DOHH2 (cell line): ENCODE results near the gene ARL6IP5.

Experiments
- H3F3A ChIP-seq: fragments of 200-600 bp; sonication (generic), shearing (Covaris generic); 2 replicates; pipeline ENCODE4 v1.6.0; 2016; ENCODE audit warnings: antibody characterized with exemption, mild to moderate bottlenecking; ENCODE audit not compliant: control insufficient read depth, insufficient read depth
- H3K27ac ChIP-seq: fragments of 200-600 bp; sonication (generic); 2 replicates; pipeline ENCODE4 v1.5.1; 2014; ENCODE audit warnings: low read depth, mild to moderate bottlenecking, low read length, moderate library complexity
- H3K27me3 ChIP-seq: fragments of 200-600 bp; sonication (generic); 2 replicates; pipeline ENCODE4 v1.6.1; 2014; ENCODE audit warnings: mild to moderate bottlenecking, low read length, mixed read lengths; ENCODE audit not compliant: control insufficient read depth
- H3K36me3 ChIP-seq: fragments of 200-600 bp; sonication (generic); 2 replicates; pipeline ENCODE4 v1.6.1; 2014; ENCODE audit warnings: mild to moderate bottlenecking, low read length, moderate library complexity, mixed read lengths; ENCODE audit not compliant: control insufficient read depth
- H3K4me1 ChIP-seq: fragments of 200-600 bp; sonication (generic); 2 replicates; pipeline ENCODE4 v1.6.1; 2014; ENCODE audit warnings: mild to moderate bottlenecking, low read length, mixed read lengths; ENCODE audit not compliant: control insufficient read depth
- H3K4me2 ChIP-seq: fragments of 200-600 bp; sonication (generic); 2 replicates; pipeline ENCODE4 v1.6.0; 2014; ENCODE audit warnings: mild to moderate bottlenecking, low read length, moderate library complexity
- H3K4me3 ChIP-seq: fragments of 200-600 bp; sonication (generic); 2 replicates; pipeline ENCODE4 v1.5.1; 2014; ENCODE audit warnings: mild to moderate bottlenecking, low read length, mixed read lengths
- H3K79me2 ChIP-seq: fragments of 200-600 bp; sonication (generic); 2 replicates; pipeline ENCODE4 v1.6.1; 2014; ENCODE audit warnings: mild to moderate bottlenecking, low read length, mixed read lengths; ENCODE audit not compliant: control insufficient read depth
- H3K9me2 ChIP-seq: fragments of 200-600 bp; sonication (generic); replicated peaks from 2 replicates; pipeline ENCODE4 v1.6.1; 2014; ENCODE audit warnings: mild to moderate bottlenecking, low read length, mixed read lengths; ENCODE audit not compliant: control insufficient read depth
- H3K9me3 ChIP-seq: fragments of 200-600 bp; sonication (generic); 2 replicates; pipeline ENCODE4 v1.6.1; 2014; ENCODE audit warnings: antibody characterized with exemption, low read length, mixed read lengths; ENCODE audit not compliant: control insufficient read depth, insufficient read depth
- H4K20me1 ChIP-seq: fragments of 200-600 bp; sonication (generic); 2 replicates; pipeline ENCODE4 v1.6.0; 2014; ENCODE audit warnings: low read depth, mild to moderate bottlenecking, antibody characterized with exemption, low read length, moderate library complexity; ENCODE audit not compliant: control insufficient read depth, insufficient read depth
- EZH2phosphoT487 ChIP-seq: fragments of 200-600 bp; sonication (generic); IDR thresholded peaks from 2 replicates; pipeline ENCODE4 v1.6.1; 2017; ENCODE audit warnings: borderline replicate concordance, mild to moderate bottlenecking, antibody characterized with exemption, low read length, moderate library complexity, mixed read lengths
- TF ChIP-seq, protein P1 (sequence below): fragments of 200-600 bp; sonication (generic); IDR thresholded peaks from one replicate; pipeline ENCODE4 v1.5.1; 2014; ENCODE audit warnings: antibody characterized with exemption, mild to moderate bottlenecking, low read depth, low read length; ENCODE audit not compliant: poor library complexity, severe bottlenecking

ARL6IP5 gene

DNA sequence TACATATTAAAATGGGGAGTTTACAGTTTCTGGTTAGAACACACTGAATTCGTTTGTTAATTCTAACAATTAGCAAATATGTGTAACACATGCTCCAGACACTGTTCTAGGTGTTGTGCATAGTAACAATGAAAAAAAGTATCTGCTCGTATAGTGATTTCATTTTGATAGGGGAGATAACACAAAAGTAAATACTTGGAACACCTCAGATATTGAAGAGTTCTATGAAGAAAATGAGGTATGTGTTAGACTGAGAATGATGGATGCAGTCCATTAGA lies 25.9 kb upstream of the ARL6IP5 start:
- Histone ChIP-seq H3F3A (peaks cover 11% of the 10 kb centered on the region), H3K9me3 (no peaks in the 10 kb centered on the region), H3K4me3 (peak overlapping the region; percentile 24), H3K79me2 (no peaks in the 10 kb centered on the region), H3K4me1 (peaks cover 20% of the 10 kb centered on the region), H3K4me2 (peak overlapping the region; percentile 64), H4K20me1 (no peaks in the 10 kb centered on the region), H3K9me2 (no peaks in the 10 kb centered on the region), H3K27ac (peak overlapping the region; percentile 65), H3K27me3 (no peaks in the 10 kb centered on the region), H3K36me3 (peaks cover 88% of the 10 kb centered on the region)
- TF ChIP-seq EZH2phosphoT487: no peak
- TF ChIP-seq, protein P1, sequence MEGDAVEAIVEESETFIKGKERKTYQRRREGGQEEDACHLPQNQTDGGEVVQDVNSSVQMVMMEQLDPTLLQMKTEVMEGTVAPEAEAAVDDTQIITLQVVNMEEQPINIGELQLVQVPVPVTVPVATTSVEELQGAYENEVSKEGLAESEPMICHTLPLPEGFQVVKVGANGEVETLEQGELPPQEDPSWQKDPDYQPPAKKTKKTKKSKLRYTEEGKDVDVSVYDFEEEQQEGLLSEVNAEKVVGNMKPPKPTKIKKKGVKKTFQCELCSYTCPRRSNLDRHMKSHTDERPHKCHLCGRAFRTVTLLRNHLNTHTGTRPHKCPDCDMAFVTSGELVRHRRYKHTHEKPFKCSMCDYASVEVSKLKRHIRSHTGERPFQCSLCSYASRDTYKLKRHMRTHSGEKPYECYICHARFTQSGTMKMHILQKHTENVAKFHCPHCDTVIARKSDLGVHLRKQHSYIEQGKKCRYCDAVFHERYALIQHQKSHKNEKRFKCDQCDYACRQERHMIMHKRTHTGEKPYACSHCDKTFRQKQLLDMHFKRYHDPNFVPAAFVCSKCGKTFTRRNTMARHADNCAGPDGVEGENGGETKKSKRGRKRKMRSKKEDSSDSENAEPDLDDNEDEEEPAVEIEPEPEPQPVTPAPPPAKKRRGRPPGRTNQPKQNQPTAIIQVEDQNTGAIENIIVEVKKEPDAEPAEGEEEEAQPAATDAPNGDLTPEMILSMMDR: no peak

DNA sequence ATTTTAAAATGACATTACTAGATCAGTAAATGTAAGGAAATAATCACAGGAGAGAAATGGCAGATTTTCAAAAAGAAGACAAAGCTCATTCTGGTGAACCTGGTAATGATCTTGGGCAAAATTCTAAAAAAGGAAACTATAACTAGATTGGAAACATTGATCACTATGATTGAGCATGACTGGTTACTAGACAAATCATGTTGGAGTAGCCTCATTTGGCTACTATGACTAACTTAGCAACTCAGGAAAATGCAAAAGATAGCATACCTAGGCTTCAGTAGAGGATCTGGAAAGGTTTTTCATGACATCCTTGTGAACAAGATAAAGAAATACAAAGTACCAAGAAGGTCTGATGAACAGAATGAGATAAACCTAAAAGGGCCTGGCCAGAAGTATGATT lies 25.0 kb upstream of the ARL6IP5 start:
- no peak overlapping the region for H3K27ac ChIP-seq
- H3K9me2 ChIP-seq: no peaks in the 10 kb centered on the region
- H3K36me3 ChIP-seq: peaks cover 89% of the 10 kb centered on the region
- no peak overlapping the region for H3K4me3 ChIP-seq
- H3K27me3 ChIP-seq: no peaks in the 10 kb centered on the region
- no peaks in the 10 kb centered on the region for H3K79me2 ChIP-seq
- no peak overlapping the region for H3K4me2 ChIP-seq
- TF ChIP-seq EZH2phosphoT487: no peak
- TF ChIP-seq, protein P1: no peak
- no peaks in the 10 kb centered on the region for H4K20me1 ChIP-seq
- H3F3A ChIP-seq: peaks cover 9% of the 10 kb centered on the region
- H3K9me3 ChIP-seq: no peaks in the 10 kb centered on the region
- H3K4me1 ChIP-seq: peaks cover 20% of the 10 kb centered on the region

DNA sequence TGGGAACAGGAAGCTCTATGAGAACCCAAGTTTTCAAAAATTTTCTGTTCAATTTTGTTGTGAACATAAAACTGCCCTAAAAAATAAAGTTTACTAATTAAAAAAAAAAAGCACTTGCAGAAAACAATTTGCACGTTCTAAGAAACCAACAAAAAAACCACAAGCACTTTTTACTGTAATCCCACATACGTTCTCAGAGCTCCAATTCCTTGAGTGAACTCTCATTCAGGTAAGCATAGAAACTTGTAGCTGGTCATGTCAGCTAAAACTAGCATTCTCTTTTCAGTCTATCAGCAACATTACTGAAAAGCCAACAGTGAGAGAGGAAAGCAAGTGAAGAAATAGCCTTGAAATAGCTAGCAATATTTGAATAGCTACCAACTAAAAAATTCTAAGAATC lies 21.1 kb upstream of the ARL6IP5 start:
- H3K4me3 ChIP-seq: no peak overlapping the region
- peaks cover 12% of the 10 kb centered on the region for H3K4me1 ChIP-seq
- no peaks in the 10 kb centered on the region for H3K9me2 ChIP-seq
- H3K9me3 ChIP-seq: no peaks in the 10 kb centered on the region
- no peak for TF ChIP-seq EZH2phosphoT487
- no peaks in the 10 kb centered on the region for H3K79me2 ChIP-seq
- no peaks in the 10 kb centered on the region for H4K20me1 ChIP-seq
- no peaks in the 10 kb centered on the region; the same call in 1 of the 2 replicates for H3F3A ChIP-seq
- no peaks in the 10 kb centered on the region for H3K27me3 ChIP-seq
- H3K4me2 ChIP-seq: no peak overlapping the region
- no peak overlapping the region for H3K27ac ChIP-seq
- H3K36me3 ChIP-seq: peaks cover 60% of the 10 kb centered on the region

DNA sequence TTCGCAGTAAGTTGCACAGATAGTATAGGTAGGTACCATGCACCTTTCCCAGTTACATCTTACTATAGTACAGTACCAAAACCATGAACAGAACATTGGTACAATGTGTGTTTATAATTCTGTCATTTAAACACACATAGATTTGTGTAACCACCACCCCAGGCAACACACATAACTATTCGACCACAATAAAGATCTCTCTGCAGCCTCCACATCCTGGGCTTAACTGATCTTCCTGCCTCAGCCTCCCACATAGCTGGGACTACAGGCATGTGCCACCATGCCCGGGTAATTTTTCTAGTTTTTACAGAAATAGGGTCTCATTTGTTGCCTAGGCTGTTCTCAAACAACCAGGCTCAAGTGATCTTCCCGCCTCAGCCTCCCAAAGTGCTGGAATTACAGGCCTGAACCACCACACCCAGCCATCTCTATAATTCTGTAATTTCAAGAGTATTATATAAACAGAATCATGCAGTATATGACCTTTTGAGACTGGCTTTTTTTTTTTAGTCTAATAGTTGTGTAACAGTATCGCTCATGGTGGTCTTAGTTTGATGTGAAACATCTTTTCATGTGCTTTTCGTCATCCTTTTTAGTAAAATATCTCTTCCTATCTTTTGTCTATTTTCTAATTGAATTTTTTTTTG lies 19.3 kb upstream of the ARL6IP5 start:
- peaks cover 55% of the 10 kb centered on the region for H3K36me3 ChIP-seq
- no peaks in the 10 kb centered on the region for H3K4me1 ChIP-seq
- H4K20me1 ChIP-seq: no peaks in the 10 kb centered on the region
- H3K27me3 ChIP-seq: no peaks in the 10 kb centered on the region
- H3K9me3 ChIP-seq: no peaks in the 10 kb centered on the region
- no peaks in the 10 kb centered on the region for H3K9me2 ChIP-seq
- no peak for TF ChIP-seq EZH2phosphoT487
- TF ChIP-seq, protein P1: no peak
- no peak overlapping the region for H3K4me3 ChIP-seq
- H3K79me2 ChIP-seq: no peaks in the 10 kb centered on the region
- H3K4me2 ChIP-seq: no peak overlapping the region
- H3F3A ChIP-seq: no peaks in the 10 kb centered on the region
- no peak overlapping the region for H3K27ac ChIP-seq
